ENCODE measurements around the gene LLGL1. TPM values are rescaled to one million over a fixed set of nuclear protein-coding genes. Genes with fewer than 3 reads are reported as not detected.

Gene LLGL1
- total RNA-seq, 1 donor from 2014 or later: 61.2 TPM

DNA sequence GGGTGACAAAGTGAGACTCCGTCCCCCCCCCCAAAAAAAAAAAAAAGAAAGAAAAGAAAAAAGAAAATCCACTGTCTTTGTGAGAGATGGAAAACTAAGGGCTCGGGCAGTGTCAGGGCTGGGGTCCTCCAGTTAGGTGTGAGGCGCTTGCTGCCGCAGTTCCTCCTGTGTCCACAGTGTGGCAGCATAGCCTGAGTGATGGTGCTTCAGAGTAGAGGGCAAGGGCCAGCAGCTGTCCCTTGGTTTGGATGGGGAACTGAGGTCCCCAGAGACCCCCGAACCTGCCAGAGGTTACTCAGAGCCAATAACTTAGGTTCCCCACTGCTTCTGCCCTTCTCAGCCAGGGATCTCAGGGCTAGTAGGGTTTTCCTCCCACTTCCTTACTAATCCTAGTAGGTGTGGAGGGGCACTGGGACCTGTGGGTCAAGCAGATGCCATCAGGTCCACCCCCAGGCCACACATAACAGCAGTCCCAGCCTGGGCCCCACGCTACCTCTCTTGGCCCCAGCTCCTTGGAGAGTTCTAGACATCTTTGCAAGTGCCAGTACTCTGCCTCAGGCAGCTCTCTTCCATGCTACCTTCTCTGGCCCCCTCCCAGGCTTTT lies 7.9 kb upstream of the LLGL1 start:
- TF ChIP-seq, protein P1, sequence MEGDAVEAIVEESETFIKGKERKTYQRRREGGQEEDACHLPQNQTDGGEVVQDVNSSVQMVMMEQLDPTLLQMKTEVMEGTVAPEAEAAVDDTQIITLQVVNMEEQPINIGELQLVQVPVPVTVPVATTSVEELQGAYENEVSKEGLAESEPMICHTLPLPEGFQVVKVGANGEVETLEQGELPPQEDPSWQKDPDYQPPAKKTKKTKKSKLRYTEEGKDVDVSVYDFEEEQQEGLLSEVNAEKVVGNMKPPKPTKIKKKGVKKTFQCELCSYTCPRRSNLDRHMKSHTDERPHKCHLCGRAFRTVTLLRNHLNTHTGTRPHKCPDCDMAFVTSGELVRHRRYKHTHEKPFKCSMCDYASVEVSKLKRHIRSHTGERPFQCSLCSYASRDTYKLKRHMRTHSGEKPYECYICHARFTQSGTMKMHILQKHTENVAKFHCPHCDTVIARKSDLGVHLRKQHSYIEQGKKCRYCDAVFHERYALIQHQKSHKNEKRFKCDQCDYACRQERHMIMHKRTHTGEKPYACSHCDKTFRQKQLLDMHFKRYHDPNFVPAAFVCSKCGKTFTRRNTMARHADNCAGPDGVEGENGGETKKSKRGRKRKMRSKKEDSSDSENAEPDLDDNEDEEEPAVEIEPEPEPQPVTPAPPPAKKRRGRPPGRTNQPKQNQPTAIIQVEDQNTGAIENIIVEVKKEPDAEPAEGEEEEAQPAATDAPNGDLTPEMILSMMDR (conservative IDR thresholded peaks at IDR 0.05): peak; percentile 92
- Mint-ChIP-seq H3K9me3 (no peaks in the 10 kb centered on the region), H3K4me1 (ENCODE audit: unreplicated experiment) (peaks cover 7% of the 10 kb centered on the region), H3K36me3 (no peaks in the 10 kb centered on the region), H3K27ac (peak overlapping the region; percentile 8), H3K27me3 (no peaks in the 10 kb centered on the region), H3K4me3 (no peak overlapping the region)
- peak; percentile 83 for DNase-seq (ENCODE audit: extremely low spot score, unreplicated experiment)

- no peaks in the 10 kb centered on the region for H3K9me3 Mint-ChIP-seq
- peaks cover 7% of the 10 kb centered on the region for H3K4me1 Mint-ChIP-seq (ENCODE audit: unreplicated experiment)
- TF ChIP-seq, protein P1 (conservative IDR thresholded peaks at IDR 0.05): no peak
- H3K27ac Mint-ChIP-seq: no peak overlapping the region
- no peak for DNase-seq (ENCODE audit: extremely low spot score, unreplicated experiment)
- no peaks in the 10 kb centered on the region for H3K36me3 Mint-ChIP-seq
- H3K27me3 Mint-ChIP-seq: no peaks in the 10 kb centered on the region
- H3K4me3 Mint-ChIP-seq: no peak overlapping the region
Measured at GRCh38 chr17:18218756-18219415, 6.5 kb upstream of the LLGL1 start.

GRCh38 chr17:18224053-18224386 lies 1.4 kb upstream of the LLGL1 start:
- DNase-seq (ENCODE audit: extremely low spot score, unreplicated experiment): no peak
- peaks cover 28% of the 10 kb centered on the region for H3K4me1 Mint-ChIP-seq (ENCODE audit: unreplicated experiment)
- no peaks in the 10 kb centered on the region for H3K9me3 Mint-ChIP-seq
- no peaks in the 10 kb centered on the region for H3K36me3 Mint-ChIP-seq
- H3K27me3 Mint-ChIP-seq: no peaks in the 10 kb centered on the region
- H3K27ac Mint-ChIP-seq: no peak overlapping the region
- TF ChIP-seq, protein P1 (conservative IDR thresholded peaks at IDR 0.05): no peak
- H3K4me3 Mint-ChIP-seq: no peak overlapping the region

GRCh38 chr17:18224387-18225120 lies 881 bp upstream of the LLGL1 start:
- no peak for DNase-seq (ENCODE audit: extremely low spot score, unreplicated experiment)
- Mint-ChIP-seq H3K9me3 (no peaks in the 10 kb centered on the region), H3K4me1 (ENCODE audit: unreplicated experiment) (peaks cover 31% of the 10 kb centered on the region), H3K4me3 (peak overlapping the region; percentile 92), H3K36me3 (no peaks in the 10 kb centered on the region), H3K27ac (peak overlapping the region; percentile 88), H3K27me3 (no peaks in the 10 kb centered on the region)
- TF ChIP-seq, protein P1 (conservative IDR thresholded peaks at IDR 0.05): no peak

- TF ChIP-seq, protein P1 (conservative IDR thresholded peaks at IDR 0.05): no peak
- H3K4me1 Mint-ChIP-seq (ENCODE audit: unreplicated experiment): peaks cover 31% of the 10 kb centered on the region
- DNase-seq (ENCODE audit: extremely low spot score, unreplicated experiment): no peak
Measured at GRCh38 chr17:18225642-18226283, 328 bp downstream of the LLGL1 start.

More at GRCh38 chr17:18225642-18226283, 328 bp downstream of the LLGL1 start:
- no peaks in the 10 kb centered on the region for H3K27me3 Mint-ChIP-seq
- peak overlapping the region; percentile 100 for H3K4me3 Mint-ChIP-seq
- H3K9me3 Mint-ChIP-seq: no peaks in the 10 kb centered on the region
- H3K36me3 Mint-ChIP-seq: no peaks in the 10 kb centered on the region
- peak overlapping the region; percentile 89 for H3K27ac Mint-ChIP-seq

All from type B pancreatic cell (in vitro differentiated cells).